Stimulated activated CD4-positive, alpha-beta T cell treated with anti-CD3 and anti-CD28 coated beads, TNF-alpha, amount 100 ng/mL, for 48 hours (primary cell): ENCODE results near the gene BBS4.
"Not testable (repeated sequence)": the region's sequence is repeated elsewhere in the genome, so short reads cannot be mapped to it uniquely, and the experiment has no call there.

Experiments used
- DNase-seq, 3 donors: peaks; one replicate each; pipeline ENCODE4 v3.0.0-alpha.2; 2020; ENCODE audit warnings: low read depth in 3 of 3

The BBS4 gene

GRCh38 chr15:72698938-72699337, 12.9 kb downstream of the BBS4 start:
- DNase-seq, result no peak

GRCh38 chr15:72700076-72700475, 14.1 kb downstream of the BBS4 start:
- no peak for DNase-seq

- DNase-seq, result no peak
Observed at GRCh38 chr15:72706266-72706665, 20.3 kb downstream of the BBS4 start.

GRCh38 chr15:72708551-72709303, 22.7 kb downstream of the BBS4 start:
- not testable (repeated sequence) for DNase-seq

GRCh38 chr15:72722071-72722696, 36.2 kb downstream of the BBS4 start:
- DNase-seq, result peak; percentile 31 to 58 (median 49)

GRCh38 chr15:72724028-72724427, 38.0 kb downstream of the BBS4 start:
- no peak for DNase-seq

- no peak for DNase-seq
Observed at GRCh38 chr15:72725446-72725845, 39.4 kb downstream of the BBS4 start.

GRCh38 chr15:72725851-72726250, 39.8 kb downstream of the BBS4 start:
- DNase-seq, result not testable (repeated sequence)

- DNase-seq, result no peak
Observed at GRCh38 chr15:72727154-72727553, 41.1 kb downstream of the BBS4 start.

- DNase-seq, result not testable (repeated sequence)
Observed at GRCh38 chr15:72728249-72728648, 42.2 kb downstream of the BBS4 start.

GRCh38 chr15:72728821-72729220, 42.8 kb downstream of the BBS4 start:
- no peak for DNase-seq

GRCh38 chr15:72732086-72732485, 46.1 kb downstream of the BBS4 start:
- no peak for DNase-seq

GRCh38 chr15:72732516-72732915, 46.5 kb downstream of the BBS4 start:
- DNase-seq, result no peak

- no peak for DNase-seq
Observed at GRCh38 chr15:72733941-72734738, 48.1 kb downstream of the BBS4 start.

GRCh38 chr15:72735111-72735510, 49.1 kb downstream of the BBS4 start:
- no peak for DNase-seq

- DNase-seq, result no peak
Observed at GRCh38 chr15:72737061-72737460, 51.1 kb downstream of the BBS4 start.

- no peak for DNase-seq
Observed at GRCh38 chr15:72737723-72738122, 51.7 kb downstream of the BBS4 start.

- no peak for DNase-seq
Observed at GRCh38 chr15:72740219-72740618, 54.2 kb downstream of the BBS4 start.

- no peak for DNase-seq
Observed at GRCh38 chr15:72749700-72750099, 63.7 kb downstream of the BBS4 start.

GRCh38 chr15:72751751-72752455, 65.9 kb downstream of the BBS4 start:
- DNase-seq, result no peak

- no peak for DNase-seq
Observed at GRCh38 chr15:72754096-72754495, 68.1 kb downstream of the BBS4 start.

- DNase-seq, result no peak
Observed at GRCh38 chr15:72758182-72758581, 72.2 kb downstream of the BBS4 start.
